ENCODE data around the gene INVS. TPM values are rescaled to one million over a fixed set of nuclear protein-coding genes. Genes with fewer than 3 reads are reported as not detected.

Gene INVS
- total RNA-seq, 4 donors from 2014 or later: 19.2 to 24.1 (median 23.4) TPM

DNA sequence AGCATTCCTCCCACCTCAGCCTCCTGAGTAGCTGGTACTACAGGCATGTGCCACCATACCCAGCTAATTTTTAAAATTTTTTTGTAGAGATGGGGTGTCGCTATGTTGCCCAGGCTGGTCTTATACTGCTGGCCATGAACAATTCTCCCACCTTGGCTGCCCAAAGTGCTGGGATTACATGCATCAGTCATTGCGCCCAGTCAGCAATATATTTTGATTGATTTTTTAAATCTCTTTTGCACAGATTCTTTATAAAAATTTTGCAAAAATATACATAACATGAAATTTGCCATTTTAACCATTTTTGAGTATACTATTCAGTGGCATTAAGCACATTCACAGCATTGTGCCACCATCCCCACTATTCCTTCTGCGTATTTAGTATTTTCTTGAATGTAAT is 94.0 kb downstream of the INVS start:
- no peak for DNase-seq (ENCODE audit: extremely low spot score)
- WGBS: 98% methylated on average over 3 of the region's 3 CpGs
- intact Hi-C loops (cut with DNase I): no loop called here
- peaks cover 0 to 41% (median 29%) of the 10 kb centered on the region in 4 donors for H3K9me3 ChIP-seq
- no peaks in the 10 kb centered on the region for H3K4me1 ChIP-seq
- H3K4me3 ChIP-seq: no peak overlapping the region
- peaks cover 0 to 14% (median 7%) of the 10 kb centered on the region in 4 donors for H3K36me3 ChIP-seq
- no peak overlapping the region for H3K27ac ChIP-seq (replicated peaks in 1 of 4)
- TF ChIP-seq POLR2A (IDR thresholded peaks at IDR 0.05; ENCODE audit: low read depth) (no peak), EP300 (IDR thresholded peaks at IDR 0.05) (no peak), POLR2AphosphoS5 (IDR thresholded peaks at IDR 0.05) (no peak)
- TF ChIP-seq, protein P1, sequence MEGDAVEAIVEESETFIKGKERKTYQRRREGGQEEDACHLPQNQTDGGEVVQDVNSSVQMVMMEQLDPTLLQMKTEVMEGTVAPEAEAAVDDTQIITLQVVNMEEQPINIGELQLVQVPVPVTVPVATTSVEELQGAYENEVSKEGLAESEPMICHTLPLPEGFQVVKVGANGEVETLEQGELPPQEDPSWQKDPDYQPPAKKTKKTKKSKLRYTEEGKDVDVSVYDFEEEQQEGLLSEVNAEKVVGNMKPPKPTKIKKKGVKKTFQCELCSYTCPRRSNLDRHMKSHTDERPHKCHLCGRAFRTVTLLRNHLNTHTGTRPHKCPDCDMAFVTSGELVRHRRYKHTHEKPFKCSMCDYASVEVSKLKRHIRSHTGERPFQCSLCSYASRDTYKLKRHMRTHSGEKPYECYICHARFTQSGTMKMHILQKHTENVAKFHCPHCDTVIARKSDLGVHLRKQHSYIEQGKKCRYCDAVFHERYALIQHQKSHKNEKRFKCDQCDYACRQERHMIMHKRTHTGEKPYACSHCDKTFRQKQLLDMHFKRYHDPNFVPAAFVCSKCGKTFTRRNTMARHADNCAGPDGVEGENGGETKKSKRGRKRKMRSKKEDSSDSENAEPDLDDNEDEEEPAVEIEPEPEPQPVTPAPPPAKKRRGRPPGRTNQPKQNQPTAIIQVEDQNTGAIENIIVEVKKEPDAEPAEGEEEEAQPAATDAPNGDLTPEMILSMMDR (IDR thresholded peaks at IDR 0.05): no peak
- H3K27me3 ChIP-seq: no peaks in the 10 kb centered on the region

DNA sequence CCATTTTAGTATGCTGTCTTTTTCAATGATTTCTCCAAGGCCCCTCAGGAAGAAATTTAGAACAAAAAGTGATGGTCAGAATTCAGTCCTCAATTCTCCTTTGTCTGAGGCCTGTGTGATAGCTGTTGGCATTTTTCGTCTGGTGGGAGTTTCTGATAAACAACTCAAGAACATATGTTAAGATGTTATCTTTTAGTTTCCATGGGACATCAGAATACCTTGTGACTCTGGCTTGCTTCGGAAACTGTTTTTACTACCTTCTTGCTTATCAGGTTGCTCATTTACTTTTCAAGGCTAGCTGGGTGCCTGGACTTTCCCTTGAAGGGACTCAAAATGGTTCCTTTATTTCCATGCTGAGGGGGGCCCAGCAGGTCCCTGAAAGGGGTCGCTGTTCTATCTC is 97.2 kb downstream of the INVS start:
- TF ChIP-seq POLR2AphosphoS5 (IDR thresholded peaks at IDR 0.05) (no peak), POLR2A (IDR thresholded peaks at IDR 0.05; ENCODE audit: low read depth) (no peak)
- WGBS: 97% methylated on average over 3 of the region's 3 CpGs
- intact Hi-C loops (cut with DNase I): no loop called here

DNA sequence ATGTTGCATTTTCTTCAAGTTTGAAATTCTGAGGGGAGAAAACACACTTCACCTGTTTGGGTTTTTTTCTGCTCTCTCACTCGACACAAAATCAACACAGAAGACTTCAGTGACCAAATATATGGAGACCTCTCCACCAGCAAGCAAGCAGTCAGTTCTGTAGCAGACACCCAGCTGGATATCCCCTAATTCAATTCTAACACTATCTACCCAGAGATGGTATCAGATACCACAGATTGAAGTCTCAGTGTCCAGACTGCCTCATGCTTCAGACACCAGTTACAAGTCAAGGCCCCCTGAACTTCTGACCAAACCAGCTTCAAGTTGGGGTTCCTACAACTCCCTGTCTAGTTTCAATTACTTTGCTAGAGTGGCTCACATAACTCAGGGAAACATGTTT is 97.8 kb downstream of the INVS start:
- Histone ChIP-seq H3K4me1 (no peaks in the 10 kb centered on the region), H3K27ac (replicated peaks in 1 of 4) (no peak overlapping the region), H3K4me3 (no peak overlapping the region), H3K36me3 (peaks cover 0 to 14% (median 8%) of the 10 kb centered on the region in 4 donors), H3K9me3 (peaks cover 0 to 7% (median 3%) of the 10 kb centered on the region in 4 donors), H3K27me3 (no peaks in the 10 kb centered on the region)
- intact Hi-C loops (cut with DNase I): no loop called here
- DNase-seq (ENCODE audit: extremely low spot score): no peak
- TF ChIP-seq POLR2AphosphoS5 (IDR thresholded peaks at IDR 0.05): no peak
- no peak for TF ChIP-seq POLR2A (IDR thresholded peaks at IDR 0.05; ENCODE audit: low read depth)
- TF ChIP-seq, protein P1 (IDR thresholded peaks at IDR 0.05): no peak
- TF ChIP-seq EP300 (IDR thresholded peaks at IDR 0.05): no peak
- 91% methylated on average over 1 of the region's 1 CpG for WGBS

More for the DNA sequence above, 97.2 kb downstream of the INVS start:
- Histone ChIP-seq H3K27ac (replicated peaks in 1 of 4) (no peak overlapping the region), H3K4me3 (no peak overlapping the region), H3K9me3 (peaks cover 0 to 13% (median 9%) of the 10 kb centered on the region in 4 donors), H3K36me3 (peaks cover 0 to 14% (median 8%) of the 10 kb centered on the region in 4 donors), H3K27me3 (no peaks in the 10 kb centered on the region), H3K4me1 (no peaks in the 10 kb centered on the region)
- DNase-seq (ENCODE audit: extremely low spot score): no peak

DNA sequence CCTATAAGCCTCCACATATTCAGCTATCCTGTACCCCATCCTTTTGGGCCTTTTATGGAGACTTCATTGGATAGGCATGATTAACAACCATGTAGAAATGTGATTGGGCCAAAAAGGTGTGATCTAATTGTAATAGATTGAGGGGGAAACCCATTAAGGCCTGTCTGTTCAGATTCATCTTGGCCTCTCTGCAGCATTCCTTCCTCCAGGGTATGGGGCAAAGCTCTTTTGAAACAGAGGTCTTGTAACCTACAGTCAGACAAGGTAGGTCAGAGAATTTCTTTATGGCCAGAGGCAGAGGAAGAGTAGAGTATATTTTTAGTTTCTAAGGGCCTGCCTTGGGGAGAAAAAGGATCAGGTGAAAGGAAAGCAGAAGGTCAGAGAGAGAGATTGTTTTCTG is 98.5 kb downstream of the INVS start:
- peaks cover 0 to 14% (median 8%) of the 10 kb centered on the region in 4 donors for H3K36me3 ChIP-seq
- no peaks in the 10 kb centered on the region for H3K9me3 ChIP-seq
- no peak overlapping the region for H3K27ac ChIP-seq (replicated peaks in 1 of 4)
- H3K27me3 ChIP-seq: no peaks in the 10 kb centered on the region
- TF ChIP-seq EP300 (IDR thresholded peaks at IDR 0.05) (no peak), POLR2A (IDR thresholded peaks at IDR 0.05; ENCODE audit: low read depth) (no peak), POLR2AphosphoS5 (IDR thresholded peaks at IDR 0.05) (no peak)
- TF ChIP-seq, protein P1 (IDR thresholded peaks at IDR 0.05): no peak
- H3K4me1 ChIP-seq: no peaks in the 10 kb centered on the region
- no peak overlapping the region for H3K4me3 ChIP-seq
- DNase-seq (ENCODE audit: extremely low spot score): no peak
- intact Hi-C loops (cut with DNase I): no loop called here

DNA sequence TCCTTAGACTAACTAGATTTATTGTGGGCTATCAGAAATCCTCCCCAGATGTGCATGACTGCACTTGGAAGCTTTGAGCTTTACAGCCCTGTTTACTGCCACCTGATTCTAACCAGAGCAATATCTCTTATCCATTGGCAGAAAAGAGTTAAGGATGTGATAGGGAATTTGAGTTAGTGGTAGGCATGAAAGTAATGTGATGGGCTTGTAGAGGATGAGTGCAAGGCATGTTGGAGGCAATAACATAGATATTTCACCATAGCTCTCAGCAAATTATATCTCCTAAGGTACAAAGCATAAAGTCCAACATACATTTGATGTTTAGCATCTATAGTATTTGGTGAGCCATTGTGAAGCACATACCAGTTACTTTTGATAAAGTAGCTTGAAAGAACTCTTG is 103.8 kb downstream of the INVS start:
- no peak for DNase-seq (ENCODE audit: extremely low spot score)
- Histone ChIP-seq H3K9me3 (no peaks in the 10 kb centered on the region), H3K27ac (replicated peaks in 1 of 4) (no peak overlapping the region), H3K4me3 (no peak overlapping the region), H3K27me3 (no peaks in the 10 kb centered on the region), H3K36me3 (peaks cover 0 to 3% (median 0%) of the 10 kb centered on the region in 4 donors), H3K4me1 (peaks cover 0 to 7% (median 0%) of the 10 kb centered on the region in 4 donors)
- intact Hi-C loops (cut with DNase I): no loop called here
- TF ChIP-seq EP300 (IDR thresholded peaks at IDR 0.05): no peak
- TF ChIP-seq, protein P1 (IDR thresholded peaks at IDR 0.05): no peak
- no peak for TF ChIP-seq POLR2AphosphoS5 (IDR thresholded peaks at IDR 0.05)
- TF ChIP-seq POLR2A (IDR thresholded peaks at IDR 0.05; ENCODE audit: low read depth): no peak
